ENCODE results near the gene B4GALT2.

B4GALT2 gene

DNA sequence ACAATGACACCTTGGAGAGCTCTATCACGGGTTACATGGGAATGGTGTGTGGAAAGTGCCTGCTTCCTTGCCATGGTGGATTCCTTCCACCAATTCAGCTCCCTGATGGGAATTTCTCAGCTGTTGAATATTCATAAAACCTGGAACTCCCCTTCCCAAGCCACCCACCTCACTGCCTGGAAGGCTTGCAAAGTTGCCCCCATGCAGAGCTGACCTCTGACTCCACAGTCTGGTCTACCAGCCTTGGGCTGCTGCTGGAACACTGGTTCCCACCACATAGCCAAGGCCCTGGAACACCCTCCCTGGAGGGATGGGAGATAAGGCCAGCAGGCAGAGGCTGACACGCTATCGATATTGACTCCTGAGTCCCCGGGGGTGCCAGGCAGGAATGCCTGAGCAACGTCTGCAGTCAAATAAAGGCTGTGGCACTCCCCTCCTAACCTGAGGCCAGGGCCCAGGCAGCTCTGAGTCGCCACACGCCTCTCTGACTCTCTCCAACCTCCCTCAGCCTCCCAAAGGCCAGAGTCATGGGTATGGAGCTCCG, 21.2 kb downstream of the B4GALT2 start:
- in situ Hi-C loops (cut with MboI; ENCODE audit: low sequenced_read_pairs) = no loop called here

DNA sequence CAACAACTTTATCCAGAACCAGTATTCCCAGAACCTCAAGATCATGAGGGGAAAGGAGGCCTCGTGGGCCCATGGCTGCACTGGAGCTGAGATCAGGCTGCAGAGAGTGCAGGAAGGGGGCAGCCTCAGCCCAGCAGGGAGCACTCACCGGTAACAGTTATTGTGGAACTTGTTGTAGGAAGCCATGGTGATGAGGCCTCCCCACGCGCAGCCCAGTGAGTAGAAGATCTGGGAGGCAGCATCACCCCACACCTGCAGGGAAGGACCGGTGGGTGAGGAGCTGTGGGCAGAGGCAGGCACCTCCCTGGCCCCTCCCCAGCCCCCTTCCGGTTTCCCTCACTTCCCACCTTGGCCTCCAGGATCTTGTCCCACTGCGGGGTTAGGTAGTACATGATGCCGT, 23.2 kb downstream of the B4GALT2 start:
- in situ Hi-C loops (cut with MboI; ENCODE audit: low sequenced_read_pairs) = no loop called here

DNA sequence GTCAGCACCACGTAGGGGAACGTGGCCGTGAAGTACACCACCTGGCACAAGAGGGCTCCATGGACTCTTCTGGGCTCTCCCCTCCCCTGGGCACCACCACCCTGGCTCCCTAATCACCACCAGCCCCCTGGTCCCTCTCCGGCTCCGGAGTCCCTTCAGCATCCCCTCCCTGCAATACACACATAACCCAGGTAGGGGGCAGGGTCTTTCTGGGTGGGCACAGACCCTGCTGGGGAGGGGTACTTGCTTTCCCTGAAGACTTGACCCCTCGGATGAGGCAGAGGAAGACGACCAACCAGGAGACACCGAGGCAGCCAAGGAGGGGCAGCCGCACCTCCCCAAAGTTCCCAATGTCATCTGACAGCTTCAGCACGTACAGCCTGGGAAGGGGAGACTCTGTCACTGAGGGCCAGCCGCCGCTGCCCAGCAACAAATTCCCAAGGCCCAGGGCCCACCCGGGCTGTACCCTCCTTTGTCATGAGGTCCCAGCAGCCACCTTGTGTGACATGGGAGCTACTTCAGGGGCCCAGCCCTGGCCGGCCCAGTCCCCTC, 23.7 kb downstream of the B4GALT2 start:
- in situ Hi-C loops (cut with MboI; ENCODE audit: low sequenced_read_pairs) = no loop called here

DNA sequence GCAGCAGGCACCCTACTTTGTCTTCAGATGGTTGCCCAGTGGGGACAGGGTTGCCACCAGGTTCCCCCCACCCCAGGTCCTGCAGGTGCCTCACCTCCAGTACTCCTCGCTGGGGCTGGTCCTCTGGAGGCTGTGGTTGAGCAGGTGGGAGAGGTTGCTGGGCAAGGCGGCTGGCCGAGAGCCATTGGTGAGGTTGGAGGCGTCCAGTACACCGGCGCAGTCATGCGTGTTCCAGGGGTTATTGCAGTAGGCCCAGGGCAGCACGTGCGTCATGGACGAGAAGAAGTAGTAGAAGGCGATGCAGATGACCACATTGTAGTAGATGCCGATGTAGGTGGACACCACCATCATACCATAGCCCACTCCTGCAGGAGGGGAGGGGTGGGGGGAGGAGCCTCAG, 29.2 kb downstream of the B4GALT2 start:
- in situ Hi-C loops (cut with MboI; ENCODE audit: low sequenced_read_pairs) = no loop called here

DNA sequence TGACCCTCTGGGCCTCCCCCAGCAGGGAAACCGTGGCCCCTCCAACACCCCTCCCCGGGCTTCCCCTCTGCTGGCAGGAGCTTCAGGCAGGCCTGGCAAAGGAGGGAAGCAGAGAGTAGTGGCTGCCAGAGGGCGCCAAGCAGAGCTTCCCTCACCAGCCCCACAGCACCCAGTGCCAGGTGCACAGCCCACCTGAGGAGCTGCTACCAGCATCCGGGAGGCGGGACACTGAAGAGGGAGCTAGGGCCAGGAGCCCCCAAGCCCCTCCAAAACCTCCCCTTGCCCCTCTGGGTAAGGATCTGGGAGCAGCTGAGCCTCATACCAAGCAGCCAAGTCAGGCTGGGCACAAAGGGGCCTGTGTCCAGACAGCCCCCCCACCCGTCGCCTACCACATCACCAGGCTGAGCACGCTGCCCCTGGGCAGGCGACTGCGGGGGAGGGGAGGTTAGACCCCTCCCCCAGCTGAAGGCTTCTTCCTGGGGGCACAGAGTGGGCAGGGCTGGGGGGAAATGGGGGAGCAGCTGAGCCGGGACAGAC, 32.0 kb downstream of the B4GALT2 start:
- in situ Hi-C loops (cut with MboI; ENCODE audit: low sequenced_read_pairs) = no loop called here

DNA sequence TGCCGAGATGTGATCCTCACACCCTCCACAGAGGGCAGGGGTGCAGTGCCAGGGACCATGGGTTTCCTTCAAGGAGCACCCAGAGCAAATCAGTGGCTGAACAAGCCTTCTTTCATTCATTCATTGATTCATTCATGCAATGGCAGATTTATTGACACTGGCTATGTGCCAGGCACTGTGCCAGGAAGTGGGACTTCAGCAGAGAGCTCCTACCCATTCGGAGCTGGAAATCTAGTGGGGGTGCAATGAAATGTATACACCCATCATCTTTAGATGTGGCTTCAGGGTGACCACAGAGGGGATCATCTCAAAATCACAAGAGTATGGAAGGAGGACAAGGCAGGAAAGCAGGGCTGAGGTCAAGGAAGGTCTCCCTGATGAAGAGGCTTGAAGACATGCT, 33.4 kb downstream of the B4GALT2 start:
- in situ Hi-C loops (cut with MboI; ENCODE audit: low sequenced_read_pairs) = no loop called here

DNA sequence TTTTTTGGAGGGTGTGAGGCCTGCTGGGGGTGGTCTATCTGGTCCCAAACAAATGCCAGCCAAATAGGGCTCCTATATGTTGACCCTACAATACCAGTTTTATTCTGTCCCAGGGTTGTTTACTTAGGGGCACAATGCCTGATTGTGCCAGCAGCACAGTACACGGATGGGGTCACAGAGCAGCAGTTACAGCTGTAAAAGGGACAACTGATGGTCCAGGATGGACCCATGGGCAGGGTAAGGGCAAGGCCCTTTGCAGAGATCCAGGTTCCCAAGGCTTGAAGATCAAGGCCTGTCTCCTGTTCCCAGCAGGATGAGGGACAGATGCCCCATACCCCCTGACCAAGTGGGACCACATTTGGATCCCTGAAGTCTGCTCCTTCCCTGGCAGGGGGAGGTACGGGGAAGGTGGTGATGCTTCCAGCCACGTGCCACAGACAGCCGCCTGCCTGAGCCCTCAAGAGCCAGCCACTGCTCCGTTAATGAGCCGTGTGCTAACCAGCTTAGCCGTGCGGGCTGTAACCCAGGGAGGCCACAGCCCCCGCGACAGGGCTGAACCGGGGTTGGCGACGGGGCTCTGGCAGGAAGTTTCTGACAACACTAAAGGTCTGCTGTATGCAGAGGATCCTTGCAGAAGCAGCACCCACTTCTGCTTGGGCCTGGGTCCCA, 34.1 kb downstream of the B4GALT2 start:
- in situ Hi-C loops (cut with MboI; ENCODE audit: low sequenced_read_pairs) = no loop called here

DNA sequence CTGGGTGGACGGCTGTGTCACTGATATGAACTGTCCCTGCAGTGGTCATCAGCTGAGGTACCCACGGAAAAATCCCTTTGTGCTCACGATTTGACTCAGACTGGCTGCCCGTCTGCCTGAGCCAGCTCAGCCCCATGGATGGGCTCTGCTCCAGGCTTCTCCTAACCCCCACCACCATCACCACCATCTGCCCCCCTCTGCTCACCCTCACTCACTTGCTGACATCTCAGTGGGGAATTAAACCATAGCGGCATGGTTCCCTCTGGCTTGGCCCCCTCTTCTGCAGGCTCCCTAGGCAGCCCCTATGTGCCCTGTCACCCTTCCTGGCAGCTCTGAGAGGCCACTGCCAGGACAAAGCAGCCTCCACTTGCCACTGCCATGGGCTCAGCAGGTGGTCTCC, 34.9 kb downstream of the B4GALT2 start:
- in situ Hi-C loops (cut with MboI; ENCODE audit: low sequenced_read_pairs) = no loop called here

DNA sequence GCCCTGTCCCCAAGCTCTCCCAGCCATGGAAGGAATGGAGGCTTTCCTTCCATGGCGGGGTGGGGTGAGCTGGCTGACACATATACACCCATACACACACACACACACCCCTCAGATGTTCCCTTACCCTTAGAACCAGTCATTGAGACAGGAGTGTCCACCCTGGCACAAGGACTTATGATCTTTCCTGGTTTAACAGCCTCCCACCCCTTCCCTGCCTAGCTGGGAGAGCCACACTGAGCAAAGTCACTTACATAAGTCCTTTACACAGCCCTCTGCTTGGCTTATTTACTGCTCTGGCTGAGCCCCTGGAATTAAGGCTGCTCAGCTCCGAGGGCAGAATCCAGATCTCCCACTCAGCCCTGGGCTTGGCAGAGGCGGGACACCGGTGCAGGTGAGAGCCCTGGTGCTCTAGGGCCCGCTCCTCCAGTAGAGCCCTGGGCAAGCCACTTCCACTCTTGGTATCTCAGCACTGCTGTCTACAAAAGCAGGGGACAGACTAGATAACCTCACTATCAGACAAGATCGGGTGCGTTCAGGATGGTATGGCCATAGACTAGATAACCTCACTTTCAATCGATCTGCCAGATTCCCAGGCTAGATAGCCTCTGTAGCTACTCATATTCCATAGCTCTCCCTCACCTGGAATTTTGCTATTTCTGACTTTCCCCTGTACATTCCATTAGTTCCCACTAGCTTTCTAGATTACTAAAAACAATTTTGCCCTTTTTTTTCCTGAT, 35.5 kb downstream of the B4GALT2 start:
- in situ Hi-C loops (cut with MboI; ENCODE audit: low sequenced_read_pairs) = no loop called here

DNA sequence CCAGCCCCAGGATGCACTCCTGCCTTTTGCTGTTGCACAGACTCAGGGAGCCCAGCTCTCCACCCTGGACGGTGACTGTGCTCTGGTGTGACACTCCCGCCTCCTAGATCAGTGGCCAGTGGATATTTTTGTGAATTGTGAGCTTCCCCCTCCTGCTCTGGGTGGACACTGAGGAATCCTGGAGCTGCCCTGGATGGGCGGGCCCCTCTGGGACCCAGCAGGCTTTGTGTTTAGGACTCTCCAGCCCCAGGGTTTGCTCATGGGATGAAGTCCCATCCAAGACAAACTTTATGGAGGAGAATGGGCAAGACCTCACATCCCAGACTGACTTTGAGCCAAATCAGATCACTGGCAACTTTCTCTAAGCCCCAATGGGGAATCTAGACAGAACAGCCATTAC, 36.2 kb downstream of the B4GALT2 start:
- in situ Hi-C loops (cut with MboI; ENCODE audit: low sequenced_read_pairs) = no loop called here

DNA sequence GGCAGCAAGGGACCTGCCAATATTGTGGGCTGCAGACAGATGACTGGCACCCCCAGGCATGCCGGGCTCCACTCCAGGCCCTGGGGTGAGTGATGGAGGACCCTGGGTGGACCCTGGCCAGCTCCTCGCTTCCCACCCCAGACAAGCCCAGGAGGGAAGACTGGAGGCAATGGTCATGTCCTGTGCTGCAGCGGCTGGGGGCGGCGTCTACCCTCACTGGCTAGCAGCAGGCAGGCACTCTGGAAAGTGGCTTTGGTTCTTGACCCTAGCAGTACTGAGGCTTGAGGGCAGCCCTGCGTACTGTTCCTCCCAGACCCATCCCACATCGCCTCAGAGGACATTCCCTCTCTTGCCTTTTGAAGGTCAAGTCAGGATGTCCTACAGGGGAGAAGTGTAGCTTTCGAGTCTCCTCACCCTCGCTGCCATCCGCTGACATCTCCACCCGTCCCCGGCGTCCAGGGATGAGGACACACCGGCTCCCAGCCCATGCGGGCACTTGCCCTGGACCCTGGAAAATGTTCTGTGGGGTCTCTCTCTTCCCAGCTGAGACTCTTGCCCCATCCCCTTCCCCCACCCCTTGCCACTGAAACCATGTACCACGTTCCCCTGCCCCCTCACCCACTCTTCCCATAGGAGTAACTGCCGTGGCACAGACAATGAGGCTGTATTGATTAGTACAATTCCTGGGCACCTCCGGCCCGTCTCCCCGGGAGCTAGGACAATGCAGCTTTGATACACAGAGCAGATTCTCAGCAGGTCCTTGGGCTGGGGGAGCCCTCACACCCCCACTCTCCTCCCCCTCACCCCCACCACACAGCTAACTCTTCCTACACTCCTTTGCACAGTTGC, 37.3 kb downstream of the B4GALT2 start:
- in situ Hi-C loops (cut with MboI; ENCODE audit: low sequenced_read_pairs) = no loop called here

DNA sequence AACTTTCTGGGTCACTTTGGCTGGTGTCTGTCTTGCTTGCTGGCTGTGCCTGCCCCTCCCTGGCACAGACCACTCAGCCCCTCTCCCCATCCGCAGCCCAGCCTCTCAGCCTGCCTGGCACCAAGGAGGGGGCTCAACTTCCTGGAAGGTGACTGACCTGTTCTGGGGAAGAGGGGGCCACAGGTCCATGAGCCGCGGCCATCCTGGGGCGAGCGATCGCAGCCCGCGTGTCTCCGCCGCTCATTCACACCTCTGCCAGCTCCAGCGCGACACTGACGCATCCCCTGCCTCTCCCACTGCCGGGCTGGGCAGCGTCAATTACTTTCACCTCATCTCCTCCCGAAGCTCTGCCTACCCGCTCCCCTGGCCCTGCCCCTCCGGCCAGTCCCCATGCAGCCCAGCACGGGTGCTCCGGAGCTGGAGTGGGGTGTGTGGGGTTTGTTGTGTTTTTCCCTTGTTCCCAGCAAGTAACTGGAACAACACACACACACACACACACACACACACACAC, 37.9 kb downstream of the B4GALT2 start:
- in situ Hi-C loops (cut with MboI; ENCODE audit: low sequenced_read_pairs) = no loop called here

DNA sequence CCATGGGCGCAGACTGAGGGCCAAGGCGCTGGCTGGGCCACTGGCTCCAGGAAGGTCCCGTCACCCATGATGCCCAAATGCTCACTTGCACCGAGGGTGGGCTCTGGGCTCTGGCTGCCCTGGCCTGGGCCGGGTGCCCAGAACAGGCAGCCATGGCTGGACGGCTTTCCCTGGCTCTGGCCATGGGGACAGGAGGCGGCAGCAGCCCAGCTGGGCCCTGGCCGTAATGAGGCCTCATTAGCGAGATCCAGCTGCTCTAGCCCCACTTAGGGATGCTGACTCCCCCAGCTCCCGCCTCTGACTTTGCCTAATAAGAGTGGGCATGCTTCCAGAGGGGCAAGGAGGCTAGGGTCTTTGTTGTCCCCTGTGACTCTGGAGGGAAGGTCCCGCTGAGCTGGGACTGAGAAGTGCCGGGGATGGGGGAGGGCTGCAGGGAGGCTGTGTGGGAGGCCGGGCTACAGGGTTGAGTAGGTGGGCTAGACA, 40.5 kb downstream of the B4GALT2 start:
- in situ Hi-C loops (cut with MboI; ENCODE audit: low sequenced_read_pairs) = no loop called here

DNA sequence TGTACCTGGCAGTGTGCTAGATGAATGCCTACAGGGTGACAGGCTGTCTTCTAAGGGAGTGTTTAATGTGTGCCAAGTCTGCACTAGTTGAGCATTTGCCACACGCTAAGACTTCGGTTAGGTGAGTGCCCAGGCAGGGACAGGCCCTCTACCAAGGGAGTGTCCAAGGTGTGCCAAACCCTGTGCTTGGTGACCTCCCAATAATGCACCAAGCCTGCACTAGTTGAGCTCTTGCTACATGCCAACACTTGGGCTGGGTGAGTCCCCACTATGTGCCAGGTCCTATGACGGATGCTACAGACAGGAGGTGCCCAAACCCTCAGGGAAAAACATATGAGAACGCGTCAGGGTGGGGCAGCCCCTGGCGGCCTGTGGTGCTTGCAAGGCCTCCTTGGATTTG, 41.5 kb downstream of the B4GALT2 start:
- in situ Hi-C loops (cut with MboI; ENCODE audit: low sequenced_read_pairs) = no loop called here

DNA sequence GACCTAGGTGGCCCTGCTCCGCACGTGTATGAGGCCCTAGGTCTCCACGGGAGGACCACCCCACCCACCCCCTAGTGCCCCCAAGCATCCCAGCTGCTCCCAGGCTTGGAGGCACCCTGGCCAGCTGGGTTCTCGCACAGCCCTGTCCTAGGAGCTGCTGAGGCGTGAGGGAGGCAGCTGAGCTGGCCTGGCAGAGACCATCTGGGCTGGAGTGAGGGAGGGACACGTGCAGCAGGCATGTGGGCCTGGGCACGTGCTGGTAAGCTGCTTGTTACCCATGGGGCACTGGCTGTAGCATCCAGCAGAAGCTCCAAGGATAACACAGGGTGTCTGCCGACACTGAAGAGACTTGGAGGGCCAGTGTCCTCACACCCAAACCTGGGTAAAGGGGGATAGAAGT, 42.1 kb downstream of the B4GALT2 start:
- in situ Hi-C loops (cut with MboI; ENCODE audit: low sequenced_read_pairs) = no loop called here

DNA sequence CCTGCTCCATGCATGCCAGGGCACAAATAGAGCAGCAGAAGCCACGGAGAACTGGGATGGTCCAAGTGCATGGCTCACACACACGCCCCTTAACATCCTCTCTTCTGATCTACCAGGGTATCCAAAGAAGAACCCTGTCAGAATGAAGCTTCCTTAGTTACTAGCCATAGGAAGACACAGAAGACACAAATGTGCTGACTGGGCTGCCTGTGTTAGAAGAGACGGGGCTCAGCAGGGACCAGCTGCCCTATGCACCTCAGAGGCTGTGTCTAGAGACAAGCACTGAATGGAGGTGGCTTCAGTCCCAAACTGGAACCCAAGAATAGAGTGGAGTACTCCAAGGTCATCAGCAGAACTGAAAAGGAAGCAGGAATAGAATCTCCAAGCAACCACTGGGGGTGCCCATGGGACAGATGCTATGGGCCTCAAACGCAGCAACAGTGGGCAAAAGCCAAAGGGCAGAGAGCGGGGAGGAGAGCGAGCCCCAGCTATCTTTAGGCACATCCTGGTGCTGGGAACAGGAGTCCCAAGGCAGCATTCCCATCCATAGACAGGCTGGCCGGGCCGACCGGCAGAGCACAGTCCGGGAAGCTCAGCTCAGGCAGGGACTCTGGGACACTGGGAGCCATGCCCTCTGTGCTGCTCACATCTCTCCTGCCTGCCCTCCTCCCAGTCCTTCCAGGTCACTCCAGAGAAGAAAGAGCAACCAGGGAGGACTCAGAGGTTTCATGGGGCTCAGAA, 42.7 kb downstream of the B4GALT2 start:
- in situ Hi-C loops (cut with MboI; ENCODE audit: low sequenced_read_pairs) = no loop called here

DNA sequence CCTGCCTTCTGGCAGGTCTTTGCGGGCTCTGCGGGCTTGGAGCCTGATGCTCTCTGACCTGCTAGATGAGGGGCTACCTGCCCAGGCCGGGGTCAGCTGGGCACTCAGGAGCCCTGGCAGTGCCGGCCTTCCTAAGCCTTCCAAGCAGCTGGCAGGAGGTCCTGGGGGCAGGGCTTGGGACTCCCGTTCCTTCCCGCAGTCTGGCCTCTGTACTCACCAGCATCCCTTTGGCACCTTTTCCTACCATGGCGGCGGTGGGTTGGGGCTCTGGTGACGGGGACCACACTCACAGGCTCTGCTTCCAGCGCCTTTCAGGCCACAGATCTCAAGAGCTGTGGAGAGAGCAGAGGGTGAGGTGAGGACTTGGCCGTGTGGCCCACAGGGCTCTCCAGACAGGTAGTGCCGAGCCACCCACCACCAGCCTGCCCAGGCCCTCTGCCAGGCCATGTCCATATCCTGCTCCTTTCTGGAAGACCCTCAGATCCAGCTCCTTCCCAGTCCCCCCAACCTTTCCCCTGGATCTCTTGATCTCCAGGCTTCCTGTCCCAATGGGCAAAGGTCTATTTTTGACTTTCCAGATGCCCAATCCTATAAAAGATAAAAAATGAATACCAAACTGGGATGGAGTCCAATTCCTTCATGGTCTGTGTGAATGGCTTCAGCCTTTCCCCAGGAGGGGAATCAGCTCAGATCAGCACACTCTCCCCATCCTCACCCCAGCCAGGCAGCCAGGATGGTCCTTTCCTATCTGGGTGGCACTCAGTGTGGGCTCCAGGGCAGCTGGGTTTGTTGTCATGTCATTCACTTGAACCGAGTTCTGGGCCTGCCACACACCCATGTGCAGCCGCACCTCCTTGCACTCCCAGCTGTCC, 45.3 kb downstream of the B4GALT2 start:
- in situ Hi-C loops (cut with MboI; ENCODE audit: low sequenced_read_pairs) = no loop called here

DNA sequence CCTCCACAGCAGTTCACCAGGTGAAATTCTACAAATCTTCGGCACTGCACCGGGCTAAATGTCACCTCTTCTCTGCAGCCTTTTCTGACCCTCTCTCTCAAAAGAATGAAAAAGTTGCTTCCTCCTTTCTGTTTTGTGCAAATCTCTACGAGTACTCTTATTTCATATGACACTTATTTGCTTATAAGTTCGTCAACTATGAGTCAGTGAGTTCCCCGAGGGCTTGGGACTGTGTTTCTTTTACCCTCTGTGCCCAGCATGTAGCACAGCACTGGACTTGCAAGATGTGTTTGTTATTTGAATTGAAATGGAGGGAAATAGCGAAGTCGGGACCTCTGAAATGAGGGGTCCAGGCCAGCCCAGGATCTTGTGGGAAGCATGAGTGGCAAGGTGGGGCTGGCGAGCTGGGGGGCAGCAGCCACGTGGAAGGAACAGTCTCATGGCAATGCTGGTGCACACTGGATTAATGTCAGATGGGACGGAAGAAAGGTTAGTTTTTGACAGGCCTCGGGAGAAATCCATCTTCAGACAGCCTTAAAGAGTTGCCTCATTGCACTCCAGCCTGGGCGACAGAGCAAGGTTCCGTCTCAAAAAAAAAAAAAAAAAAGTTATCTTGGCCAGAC, 46.0 kb downstream of the B4GALT2 start:
- in situ Hi-C loops (cut with MboI; ENCODE audit: low sequenced_read_pairs) = no loop called here

DNA sequence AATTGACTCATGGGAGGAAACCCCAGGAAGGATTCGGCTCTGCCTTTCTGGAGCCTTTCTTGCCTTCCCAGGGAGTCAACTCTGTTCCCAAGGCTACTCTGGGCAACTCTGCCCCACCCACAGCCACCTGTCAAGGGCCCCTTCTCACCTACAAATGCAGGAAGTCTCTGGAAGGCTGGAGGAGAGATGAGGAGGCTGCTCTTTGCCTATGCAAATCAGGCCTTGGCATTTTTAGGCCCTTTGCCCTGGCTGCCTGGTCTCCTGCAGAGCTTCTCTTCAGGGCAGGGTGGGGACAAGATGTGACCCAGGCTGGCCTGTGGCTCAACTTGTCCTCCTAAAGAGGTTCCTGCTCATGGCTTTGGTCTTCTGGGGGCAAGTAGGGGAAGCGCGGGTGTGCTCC, 46.8 kb downstream of the B4GALT2 start:
- in situ Hi-C loops (cut with MboI; ENCODE audit: low sequenced_read_pairs) = no loop called here

Measured in hTERT RPE-1 (cell line).